ENCODE results near the gene PVALB. TPM values are rescaled to one million over a fixed set of nuclear protein-coding genes. Genes with fewer than 3 reads are reported as not detected.

Gene PVALB
- total and polyA plus RNA-seq, 10 of the 15 experiments (the other 5 are each of a cell fraction or from before 2014, with no cell fraction given), result not detected

DNA sequence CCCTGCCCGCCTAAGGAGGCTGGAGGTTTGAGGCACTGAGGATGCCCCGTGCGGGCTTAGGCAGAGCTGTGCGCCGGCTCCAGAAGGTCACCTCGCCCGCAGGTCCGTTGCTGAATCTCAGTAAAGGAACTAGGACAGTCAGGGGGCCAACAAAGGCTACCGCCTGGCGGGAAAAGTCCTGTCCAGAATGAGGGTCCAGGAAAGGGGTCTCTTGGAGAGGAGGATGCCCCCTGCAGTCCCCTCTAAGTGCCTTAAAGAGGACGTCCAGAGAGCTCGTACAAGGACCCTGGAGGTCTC lies 548 bp downstream of the PVALB start:
- RAD21 ChIA-PET (ENCODE audit: unreplicated experiment), result no interaction called here

More for the DNA sequence above, 548 bp downstream of the PVALB start:
- H3K27ac ChIP-seq (ENCODE audit: control insufficient read depth, insufficient read depth), result no peak overlapping the region
- ATAC-seq (no peak), DNase-seq (ENCODE audit: low read depth, low spot score) (no peak), FAIRE-seq (no peak)
- no peak overlapping the region for H3K4me3 ChIP-seq
- H3K4me1 ChIP-seq (ENCODE audit: control insufficient read depth, insufficient read depth, low read length), result no peaks in the 10 kb centered on the region
- POLR2A ChIA-PET, result no interaction called here
- in situ Hi-C loops (cut with MboI), result no loop called here
- CTCF ChIA-PET, result no interaction called here
- under 1% methylated on average over 12 of the region's 12 CpGs for WGBS (ENCODE audit: insufficient coverage, insufficient replicate concordance, low lambda C conversion rate, missing lambda C conversion rate)
- H3K79me2 ChIP-seq (ENCODE audit: control insufficient read depth, insufficient read depth, low read length), result no peaks in the 10 kb centered on the region
- no peaks in the 10 kb centered on the region for H3K9me3 ChIP-seq (replicated peaks; ENCODE audit: control insufficient read depth, insufficient read depth, low read length)
- peaks cover 20 to 23% of the 10 kb centered on the region in 2 experiments for H3K27me3 ChIP-seq (replicated peaks in 1 of 2; ENCODE audit: control insufficient read depth in 2 of 2, insufficient read depth in 2 of 2, low read length in 1 of 2)
- no peaks in the 10 kb centered on the region for H4K20me1 ChIP-seq (ENCODE audit: control insufficient read depth, insufficient read depth)
- TF ChIP-seq GABPA (IDR thresholded peaks at IDR 0.05; ENCODE audit: low read depth), result no peak
- TF ChIP-seq, protein P1, sequence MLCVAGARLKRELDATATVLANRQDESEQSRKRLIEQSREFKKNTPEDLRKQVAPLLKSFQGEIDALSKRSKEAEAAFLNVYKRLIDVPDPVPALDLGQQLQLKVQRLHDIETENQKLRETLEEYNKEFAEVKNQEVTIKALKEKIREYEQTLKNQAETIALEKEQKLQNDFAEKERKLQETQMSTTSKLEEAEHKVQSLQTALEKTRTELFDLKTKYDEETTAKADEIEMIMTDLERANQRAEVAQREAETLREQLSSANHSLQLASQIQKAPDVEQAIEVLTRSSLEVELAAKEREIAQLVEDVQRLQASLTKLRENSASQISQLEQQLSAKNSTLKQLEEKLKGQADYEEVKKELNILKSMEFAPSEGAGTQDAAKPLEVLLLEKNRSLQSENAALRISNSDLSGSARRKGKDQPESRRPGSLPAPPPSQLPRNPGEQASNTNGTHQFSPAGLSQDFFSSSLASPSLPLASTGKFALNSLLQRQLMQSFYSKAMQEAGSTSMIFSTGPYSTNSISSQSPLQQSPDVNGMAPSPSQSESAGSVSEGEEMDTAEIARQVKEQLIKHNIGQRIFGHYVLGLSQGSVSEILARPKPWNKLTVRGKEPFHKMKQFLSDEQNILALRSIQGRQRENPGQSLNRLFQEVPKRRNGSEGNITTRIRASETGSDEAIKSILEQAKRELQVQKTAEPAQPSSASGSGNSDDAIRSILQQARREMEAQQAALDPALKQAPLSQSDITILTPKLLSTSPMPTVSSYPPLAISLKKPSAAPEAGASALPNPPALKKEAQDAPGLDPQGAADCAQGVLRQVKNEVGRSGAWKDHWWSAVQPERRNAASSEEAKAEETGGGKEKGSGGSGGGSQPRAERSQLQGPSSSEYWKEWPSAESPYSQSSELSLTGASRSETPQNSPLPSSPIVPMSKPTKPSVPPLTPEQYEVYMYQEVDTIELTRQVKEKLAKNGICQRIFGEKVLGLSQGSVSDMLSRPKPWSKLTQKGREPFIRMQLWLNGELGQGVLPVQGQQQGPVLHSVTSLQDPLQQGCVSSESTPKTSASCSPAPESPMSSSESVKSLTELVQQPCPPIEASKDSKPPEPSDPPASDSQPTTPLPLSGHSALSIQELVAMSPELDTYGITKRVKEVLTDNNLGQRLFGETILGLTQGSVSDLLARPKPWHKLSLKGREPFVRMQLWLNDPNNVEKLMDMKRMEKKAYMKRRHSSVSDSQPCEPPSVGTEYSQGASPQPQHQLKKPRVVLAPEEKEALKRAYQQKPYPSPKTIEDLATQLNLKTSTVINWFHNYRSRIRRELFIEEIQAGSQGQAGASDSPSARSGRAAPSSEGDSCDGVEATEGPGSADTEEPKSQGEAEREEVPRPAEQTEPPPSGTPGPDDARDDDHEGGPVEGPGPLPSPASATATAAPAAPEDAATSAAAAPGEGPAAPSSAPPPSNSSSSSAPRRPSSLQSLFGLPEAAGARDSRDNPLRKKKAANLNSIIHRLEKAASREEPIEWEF (IDR thresholded peaks at IDR 0.05; ENCODE audit: insufficient replicate concordance, low read depth, low read length), result no peak
- TF ChIP-seq IRF4 (IDR thresholded peaks at IDR 0.05; ENCODE audit: low read depth, low read length), result no peak
- no peak for TF ChIP-seq NFIC (IDR thresholded peaks at IDR 0.05; ENCODE audit: low read depth, low read length)
- TF ChIP-seq CTCF (IDR thresholded peaks at IDR 0.05 in 2 of 3, conservative IDR thresholded peaks at IDR 0.05 in 1 of 3; ENCODE audit: control insufficient read depth in 2 of 3, extremely low read depth in 1 of 3, insufficient read depth in 1 of 3, low read depth in 3 of 3, low read length in 3 of 3), result no peak
- TF ChIP-seq PAX5 (IDR thresholded peaks at IDR 0.05; ENCODE audit: borderline replicate concordance, low read depth, low read length), result no peak
- TF ChIP-seq NR2C1 (IDR thresholded peaks at IDR 0.05), result no peak
- no peak for TF ChIP-seq YY1 (IDR thresholded peaks at IDR 0.05; ENCODE audit: low read depth, low read length)
- H3K36me3 ChIP-seq (ENCODE audit: control insufficient read depth in 2 of 2, insufficient read depth in 2 of 2, low read length in 1 of 2), result no peaks in the 10 kb centered on the region
- BruUV-seq (replicated peaks), result no TSS peak
- H2AFZ ChIP-seq (ENCODE audit: control insufficient read depth, low read depth, low read length), result no peak overlapping the region
- intact Hi-C loops (cut with micrococcal nuclease; ENCODE audit: unreplicated experiment), result no loop called here
- SMC1A ChIA-PET (ENCODE audit: uncharacterized antibody, unreplicated experiment), result no interaction called here
- H3K4me2 ChIP-seq (ENCODE audit: control insufficient read depth, insufficient read depth), result no peak overlapping the region
- no peak overlapping the region for H3K9ac ChIP-seq (ENCODE audit: control insufficient read depth, insufficient read depth, low read length)

All from GM12878 (cell line).